GM21381 (cell line): ENCODE measurements around the gene RAB31.
A peak's percentile ranks its signal among the peaks of the same experiment; 100 is the strongest.
"Not testable (repeated sequence)": the region's sequence is repeated elsewhere in the genome, so short reads cannot be mapped to it uniquely, and the experiment has no call there.

ENCODE experiments used
- ATAC-seq: cut with Tn5 transposase; IDR thresholded peaks from one replicate; pipeline ENCODE4 v1.9.1; 2021; ENCODE audit warnings: mild to moderate bottlenecking, moderate library complexity; ENCODE audit not compliant: unreplicated experiment

The RAB31 gene, protein sequence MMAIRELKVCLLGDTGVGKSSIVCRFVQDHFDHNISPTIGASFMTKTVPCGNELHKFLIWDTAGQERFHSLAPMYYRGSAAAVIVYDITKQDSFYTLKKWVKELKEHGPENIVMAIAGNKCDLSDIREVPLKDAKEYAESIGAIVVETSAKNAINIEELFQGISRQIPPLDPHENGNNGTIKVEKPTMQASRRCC

DNA sequence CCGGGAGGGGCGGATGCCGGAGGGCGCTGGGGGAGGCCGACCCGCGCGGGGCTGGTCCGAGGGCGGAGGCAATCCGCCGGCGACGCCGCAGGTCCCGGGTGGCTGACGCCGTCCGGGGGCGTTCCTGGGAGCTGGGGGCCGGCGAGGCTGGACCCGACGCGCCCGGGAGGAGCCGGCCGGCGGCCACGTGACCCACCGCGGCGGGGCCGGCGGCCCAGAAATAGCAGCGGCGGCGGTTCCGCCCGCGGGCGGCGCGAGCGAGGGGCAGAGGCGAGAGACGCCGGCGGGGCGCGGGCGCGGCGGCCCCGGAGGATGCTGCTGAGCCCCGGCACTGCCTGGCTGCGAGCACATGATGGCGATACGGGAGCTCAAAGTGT lies at the start of gene RAB31:
RAB31 (plus strand) TSS at position 245 of the 377 bp plus-strand sequence; CDS start at position 350, 105 bp downstream.
- ATAC-seq: peak; percentile 41

GRCh38 chr18:9659499-9660375 lies 48.4 kb upstream of the RAB31 start:
- no peak for ATAC-seq

DNA sequence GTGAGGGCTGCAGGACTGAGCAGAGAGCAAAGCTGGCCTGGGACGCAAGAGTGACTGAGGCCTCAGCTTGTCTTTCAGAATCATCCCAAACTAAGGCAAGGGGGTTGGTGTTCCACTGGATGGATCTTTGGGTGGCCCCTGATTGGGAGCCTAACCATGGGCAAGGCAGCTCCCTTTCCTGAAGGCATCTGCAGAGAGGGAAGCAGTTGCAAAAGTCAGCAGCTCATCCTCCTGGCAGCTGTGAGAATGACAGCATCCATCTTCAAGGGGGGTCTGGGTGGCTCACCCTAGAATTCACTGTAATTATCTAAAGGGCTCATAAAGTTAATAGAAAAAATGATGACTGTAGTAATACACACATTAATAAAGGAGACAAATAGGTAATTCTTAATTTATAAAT lies 46.5 kb upstream of the RAB31 start:
- ATAC-seq: no peak

GRCh38 chr18:9663377-9663776 lies 44.7 kb upstream of the RAB31 start:
- no peak for ATAC-seq

GRCh38 chr18:9665314-9665713 lies 42.8 kb upstream of the RAB31 start:
- no peak for ATAC-seq

DNA sequence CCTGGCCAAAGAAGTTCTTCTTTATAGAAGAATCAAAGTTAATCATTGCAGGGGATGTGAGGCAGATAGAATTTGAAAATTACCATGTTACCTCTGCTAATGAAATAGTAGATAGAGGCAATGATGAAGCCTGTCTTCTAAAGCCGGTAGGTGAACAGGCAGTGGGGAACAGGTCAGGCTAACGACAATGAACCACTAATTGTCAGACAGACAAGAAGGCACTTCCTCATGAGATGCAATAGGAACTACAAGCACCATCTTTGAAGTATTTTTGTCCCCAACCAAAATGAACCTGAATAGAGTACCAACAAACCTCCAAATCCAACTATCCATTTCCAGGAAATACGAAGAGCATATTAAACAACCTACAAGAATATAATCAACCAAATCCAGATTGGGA lies 41.6 kb upstream of the RAB31 start:
- no peak for ATAC-seq

DNA sequence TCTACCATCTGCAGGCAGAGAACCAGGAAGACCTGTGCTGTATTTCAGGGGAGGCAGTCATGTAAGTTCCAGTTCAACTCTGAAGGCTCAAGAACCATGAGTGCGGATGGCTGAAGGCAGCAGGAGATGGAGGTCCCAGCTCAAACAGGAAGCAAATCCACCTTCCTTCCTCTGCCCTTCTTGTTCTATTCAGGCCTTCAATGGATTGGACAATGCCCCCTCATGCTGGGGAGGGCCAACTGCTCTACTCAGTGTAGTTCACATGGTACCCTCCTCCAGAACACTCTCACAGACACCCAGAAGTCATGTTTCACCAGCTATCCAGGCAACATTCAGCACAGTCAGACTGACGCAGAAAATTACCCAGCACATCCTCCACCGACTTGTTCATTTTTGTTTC lies 39.1 kb upstream of the RAB31 start:
- no peak for ATAC-seq

- no peak for ATAC-seq
Measured at GRCh38 chr18:9671214-9671613, 36.9 kb upstream of the RAB31 start.

DNA sequence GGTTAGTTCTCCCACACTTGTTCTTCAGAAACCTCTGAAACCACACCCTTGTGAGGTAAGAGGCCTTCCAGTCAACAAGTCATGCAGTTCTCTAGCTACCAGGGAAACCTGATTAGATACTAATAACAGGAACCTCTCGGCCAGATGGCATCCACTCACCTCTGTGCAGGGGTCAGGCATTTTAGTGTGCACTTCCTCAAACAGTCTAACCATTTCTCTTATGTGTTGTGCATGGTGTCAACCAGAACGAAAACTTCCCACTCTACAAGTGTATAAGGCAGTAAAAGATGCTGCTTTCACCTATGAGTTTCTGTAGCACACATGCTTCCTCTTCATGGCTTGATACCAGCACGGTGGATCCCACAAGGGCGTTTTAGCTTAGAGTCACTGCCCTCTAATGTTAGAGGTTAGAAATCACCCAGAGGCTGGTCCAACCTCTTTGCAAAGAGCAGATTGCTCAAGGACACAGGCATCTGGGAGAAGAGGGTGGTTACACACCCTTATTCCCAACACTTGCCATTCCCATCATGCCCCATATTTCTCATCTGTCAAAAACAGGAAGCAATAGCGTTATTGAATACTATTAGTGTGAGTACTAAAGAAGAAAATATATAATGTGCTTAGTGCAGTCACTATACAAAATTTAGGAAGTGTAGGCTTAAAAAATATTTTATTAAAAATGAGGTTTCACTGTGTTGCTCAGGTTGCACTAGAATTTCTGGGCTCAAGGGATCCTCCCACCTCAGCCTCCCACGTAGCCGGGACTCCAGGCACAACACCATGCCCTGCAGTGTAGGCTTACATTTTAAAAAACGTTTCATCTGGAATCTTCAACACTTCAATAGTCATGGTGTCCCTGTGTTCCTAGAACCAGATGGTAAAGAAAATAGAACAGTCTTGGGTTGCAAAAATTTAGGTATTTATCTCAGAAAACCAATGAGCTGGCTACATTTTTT lies 34.5 kb upstream of the RAB31 start:
- ATAC-seq: peak; percentile 98

- ATAC-seq: not testable (repeated sequence)
Measured at GRCh38 chr18:9678216-9678615, 29.9 kb upstream of the RAB31 start.

DNA sequence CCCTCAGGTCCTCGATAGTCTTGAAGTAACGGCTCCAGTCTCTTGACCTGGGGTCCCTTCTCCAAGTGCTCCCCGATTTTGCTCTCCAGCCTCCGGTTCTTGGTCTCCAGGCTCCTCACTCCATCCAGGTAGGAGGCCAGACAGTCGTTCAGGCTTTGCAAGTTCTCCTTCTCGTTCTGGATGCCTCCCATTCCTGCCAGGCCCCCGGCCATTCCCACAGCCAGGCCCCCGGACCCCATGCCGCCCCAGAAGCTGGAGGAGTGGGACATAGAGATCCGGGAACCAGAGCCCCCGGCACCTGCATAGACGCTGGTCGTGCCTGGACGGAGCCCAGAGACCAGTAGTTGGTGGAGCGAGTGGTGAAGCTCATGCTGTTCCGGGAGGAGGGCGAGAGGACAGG lies 29.0 kb upstream of the RAB31 start:
- ATAC-seq: no peak

DNA sequence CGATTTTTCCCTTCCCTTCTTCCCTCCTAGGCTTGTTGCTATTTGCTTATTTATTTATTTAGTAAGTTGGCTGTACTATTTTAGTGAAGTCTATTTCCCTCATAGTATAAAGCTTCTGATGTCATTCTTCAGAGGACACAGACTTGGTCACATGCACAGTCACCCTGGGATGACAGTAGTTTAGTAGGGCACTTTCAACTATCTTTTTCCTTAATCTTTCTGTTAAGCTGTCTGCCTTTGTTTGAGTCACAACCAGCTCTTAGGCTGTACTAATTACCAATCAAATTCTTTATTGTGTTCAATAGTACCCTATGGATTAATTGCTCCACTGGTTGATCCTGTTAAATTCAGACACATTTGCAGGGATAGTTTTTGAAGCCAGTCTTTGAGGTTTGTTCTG lies 26.9 kb upstream of the RAB31 start:
- no peak for ATAC-seq

DNA sequence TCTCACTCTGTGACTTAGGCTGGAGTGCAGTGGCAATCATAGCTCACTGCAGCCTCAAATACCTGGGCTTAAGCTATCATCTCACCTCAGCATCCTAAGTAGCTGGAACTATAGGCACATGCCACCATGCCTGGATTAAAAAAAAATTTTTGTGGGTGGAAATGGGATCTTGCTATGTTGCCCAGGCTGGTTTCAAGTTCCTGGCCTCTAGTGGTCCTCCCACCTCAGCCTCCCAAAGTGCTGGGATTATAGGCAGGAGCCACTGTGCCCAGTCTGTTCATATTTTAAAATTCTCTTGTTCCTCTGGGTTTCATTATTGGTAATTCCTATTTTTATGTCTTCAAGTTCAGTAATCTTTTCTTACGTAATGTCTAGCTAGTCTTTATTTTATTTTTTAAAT lies 25.5 kb upstream of the RAB31 start:
- ATAC-seq: no peak

- no peak for ATAC-seq
Measured at GRCh38 chr18:9683418-9684396, 24.4 kb upstream of the RAB31 start.

GRCh38 chr18:9684881-9685614 lies 23.1 kb upstream of the RAB31 start:
- no peak for ATAC-seq

DNA sequence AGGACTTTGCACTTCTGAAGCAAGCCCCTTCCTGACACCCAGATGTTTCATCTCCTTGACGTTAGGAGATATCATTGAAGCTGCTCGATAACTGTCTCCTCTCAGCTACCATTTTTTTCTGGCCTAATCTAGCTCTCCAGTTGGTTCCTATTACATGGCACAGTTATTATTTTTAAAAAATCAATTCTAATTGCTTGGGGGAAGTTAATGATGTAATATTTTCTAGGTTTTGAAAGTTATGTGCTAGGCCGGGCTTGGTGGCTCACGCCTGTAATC lies 22.5 kb upstream of the RAB31 start:
- ATAC-seq: no peak

- ATAC-seq: no peak
Measured at GRCh38 chr18:9688036-9688741, 19.9 kb upstream of the RAB31 start.

- no peak for ATAC-seq
Measured at GRCh38 chr18:9689253-9689652, 18.8 kb upstream of the RAB31 start.
